Measurements from ENCODE around the gene CDC16. TPM values are rescaled to one million over a fixed set of nuclear protein-coding genes. Genes with fewer than 3 reads are reported as not detected.
"Not testable (repeated sequence)": the region's sequence is repeated elsewhere in the genome, so short reads cannot be mapped to it uniquely, and the experiment has no call there.

The CDC16 gene
- total RNA-seq, 1 experiment from 2014 or later: 61.1 TPM

DNA sequence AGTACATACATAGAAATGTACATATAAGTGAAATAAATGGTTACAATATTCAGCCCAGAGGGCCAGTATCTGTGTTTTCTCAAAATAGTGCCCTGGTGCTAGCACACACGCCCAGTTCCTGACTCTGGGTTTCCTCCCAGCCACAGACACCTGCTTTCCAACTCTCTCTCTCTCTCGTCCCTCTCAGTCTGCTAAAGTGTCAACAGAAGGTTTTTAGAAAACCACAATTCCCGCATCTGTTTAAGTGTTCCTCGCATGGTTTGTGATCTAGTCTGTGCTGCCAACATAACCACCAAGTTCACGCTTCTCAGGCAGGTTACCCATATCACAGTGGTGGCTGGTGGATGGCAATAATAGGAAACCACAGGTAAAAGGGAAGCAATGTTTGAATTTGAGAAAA is 28.9 kb downstream of the CDC16 start:
- Histone ChIP-seq H3K4me1 (ENCODE audit: insufficient read depth, low read length, poor library complexity, severe bottlenecking) (no peaks in the 10 kb centered on the region), H3K27ac (ENCODE audit: low read depth, low read length, poor library complexity, severe bottlenecking) (no peak overlapping the region), H3K27me3 (replicated peaks; ENCODE audit: insufficient read depth, low read depth, low read length, poor library complexity) (no peaks in the 10 kb centered on the region), H3K9me3 (ENCODE audit: low read depth, low read length, poor library complexity, severe bottlenecking) (no peaks in the 10 kb centered on the region), H3K4me3 (ENCODE audit: low read depth, low read length, poor library complexity, severe bottlenecking) (no peak overlapping the region), H3K36me3 (ENCODE audit: insufficient read depth, low read length, poor library complexity, severe bottlenecking) (peaks cover 82% of the 10 kb centered on the region)
- TF ChIP-seq, protein P1, sequence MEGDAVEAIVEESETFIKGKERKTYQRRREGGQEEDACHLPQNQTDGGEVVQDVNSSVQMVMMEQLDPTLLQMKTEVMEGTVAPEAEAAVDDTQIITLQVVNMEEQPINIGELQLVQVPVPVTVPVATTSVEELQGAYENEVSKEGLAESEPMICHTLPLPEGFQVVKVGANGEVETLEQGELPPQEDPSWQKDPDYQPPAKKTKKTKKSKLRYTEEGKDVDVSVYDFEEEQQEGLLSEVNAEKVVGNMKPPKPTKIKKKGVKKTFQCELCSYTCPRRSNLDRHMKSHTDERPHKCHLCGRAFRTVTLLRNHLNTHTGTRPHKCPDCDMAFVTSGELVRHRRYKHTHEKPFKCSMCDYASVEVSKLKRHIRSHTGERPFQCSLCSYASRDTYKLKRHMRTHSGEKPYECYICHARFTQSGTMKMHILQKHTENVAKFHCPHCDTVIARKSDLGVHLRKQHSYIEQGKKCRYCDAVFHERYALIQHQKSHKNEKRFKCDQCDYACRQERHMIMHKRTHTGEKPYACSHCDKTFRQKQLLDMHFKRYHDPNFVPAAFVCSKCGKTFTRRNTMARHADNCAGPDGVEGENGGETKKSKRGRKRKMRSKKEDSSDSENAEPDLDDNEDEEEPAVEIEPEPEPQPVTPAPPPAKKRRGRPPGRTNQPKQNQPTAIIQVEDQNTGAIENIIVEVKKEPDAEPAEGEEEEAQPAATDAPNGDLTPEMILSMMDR (conservative IDR thresholded peaks at IDR 0.05; ENCODE audit: low read depth, low read length): no peak
- no peak for TF ChIP-seq EZH2 (IDR thresholded peaks at IDR 0.05; ENCODE audit: borderline replicate concordance, low read depth, low read length, poor library complexity, severe bottlenecking)
- DNase-seq (ENCODE audit: low spot score): no peak
- POLR2A ChIA-PET (ENCODE audit: low non-redundant PET): no interaction called here
- intact Hi-C loops (cut with micrococcal nuclease; ENCODE audit: unreplicated experiment): no loop called here
- CTCF ChIA-PET: no interaction called here
- BruUV-seq (replicated peaks): no TSS peak

DNA sequence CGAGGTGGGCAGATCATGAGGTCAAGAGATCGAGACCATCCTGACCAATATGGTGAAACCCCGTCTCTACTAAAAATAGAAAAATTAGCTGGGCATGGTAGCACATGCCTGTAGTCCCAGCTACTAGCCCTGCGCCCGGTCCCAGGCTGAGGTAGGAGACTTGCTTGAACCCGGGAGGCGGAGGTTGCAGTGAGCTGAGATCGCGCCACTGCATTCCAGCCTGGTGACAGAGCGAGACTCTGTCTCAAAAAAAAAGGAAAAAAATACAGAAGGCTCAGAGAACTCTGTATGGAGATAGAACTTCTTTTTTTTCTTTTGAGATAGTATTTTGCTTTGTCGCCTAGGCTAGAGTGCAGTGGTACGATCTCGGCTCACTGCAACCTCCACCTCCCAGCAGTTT is 29.6 kb downstream of the CDC16 start:
- BruUV-seq (replicated peaks): not testable (repeated sequence)
- peaks cover 82% of the 10 kb centered on the region for H3K36me3 ChIP-seq (ENCODE audit: insufficient read depth, low read length, poor library complexity, severe bottlenecking)

DNA sequence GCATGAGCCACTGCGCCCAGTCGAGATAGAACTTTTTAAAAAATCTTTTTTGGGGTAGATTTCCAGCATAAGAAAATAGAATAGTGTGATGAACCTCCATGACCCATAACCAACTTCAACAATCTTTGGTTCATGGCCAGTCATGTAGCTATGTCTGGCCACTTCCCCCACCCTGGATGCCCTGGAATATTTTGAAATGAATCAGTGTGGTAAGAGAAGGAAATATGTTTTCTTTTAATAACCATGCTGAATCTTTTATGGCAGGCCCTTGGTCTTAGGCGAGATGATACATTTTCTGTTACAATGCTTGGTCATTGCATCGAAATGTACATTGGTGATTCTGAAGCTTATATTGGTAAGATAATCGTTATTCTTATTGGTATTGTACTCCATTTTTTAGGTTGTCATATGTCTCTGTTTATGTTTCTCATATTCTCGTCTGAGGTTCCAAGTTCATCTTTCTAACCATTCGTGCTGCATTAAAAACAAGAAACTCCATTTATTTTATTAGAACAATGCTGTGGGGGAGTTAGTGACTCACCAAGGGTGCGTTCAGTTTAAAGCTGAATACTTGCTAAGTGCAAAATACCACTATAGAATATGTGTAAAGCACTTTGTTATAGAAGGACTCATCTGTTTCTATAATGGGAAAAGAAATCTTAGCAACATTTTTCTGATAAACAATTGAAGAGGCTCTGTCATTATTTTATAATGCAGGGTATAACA is 30.4 kb downstream of the CDC16 start:
- intact Hi-C loops (cut with micrococcal nuclease; ENCODE audit: unreplicated experiment): no loop called here
- Histone ChIP-seq H3K4me1 (ENCODE audit: insufficient read depth, low read length, poor library complexity, severe bottlenecking) (no peaks in the 10 kb centered on the region), H3K36me3 (ENCODE audit: insufficient read depth, low read length, poor library complexity, severe bottlenecking) (peaks cover 78% of the 10 kb centered on the region), H3K9me3 (ENCODE audit: low read depth, low read length, poor library complexity, severe bottlenecking) (no peaks in the 10 kb centered on the region), H3K27ac (ENCODE audit: low read depth, low read length, poor library complexity, severe bottlenecking) (no peak overlapping the region), H3K27me3 (replicated peaks; ENCODE audit: insufficient read depth, low read depth, low read length, poor library complexity) (no peaks in the 10 kb centered on the region), H3K4me3 (ENCODE audit: low read depth, low read length, poor library complexity, severe bottlenecking) (no peak overlapping the region)
- POLR2A ChIA-PET (ENCODE audit: low non-redundant PET): no interaction called here
- BruUV-seq (replicated peaks): no TSS peak
- CTCF ChIA-PET: no interaction called here
- DNase-seq (ENCODE audit: low spot score): no peak
- TF ChIP-seq EZH2 (IDR thresholded peaks at IDR 0.05; ENCODE audit: borderline replicate concordance, low read depth, low read length, poor library complexity, severe bottlenecking): no peak

More for the DNA sequence above, 29.6 kb downstream of the CDC16 start:
- H3K4me3 ChIP-seq (ENCODE audit: low read depth, low read length, poor library complexity, severe bottlenecking); intact Hi-C loops (cut with micrococcal nuclease; ENCODE audit: unreplicated experiment); H3K27me3 ChIP-seq (replicated peaks; ENCODE audit: insufficient read depth, low read depth, low read length, poor library complexity); DNase-seq (ENCODE audit: low spot score); H3K9me3 ChIP-seq (ENCODE audit: low read depth, low read length, poor library complexity, severe bottlenecking); CTCF ChIA-PET; POLR2A ChIA-PET (ENCODE audit: low non-redundant PET); H3K27ac ChIP-seq (ENCODE audit: low read depth, low read length, poor library complexity, severe bottlenecking); H3K4me1 ChIP-seq (ENCODE audit: insufficient read depth, low read length, poor library complexity, severe bottlenecking): not testable (repeated sequence)

DNA sequence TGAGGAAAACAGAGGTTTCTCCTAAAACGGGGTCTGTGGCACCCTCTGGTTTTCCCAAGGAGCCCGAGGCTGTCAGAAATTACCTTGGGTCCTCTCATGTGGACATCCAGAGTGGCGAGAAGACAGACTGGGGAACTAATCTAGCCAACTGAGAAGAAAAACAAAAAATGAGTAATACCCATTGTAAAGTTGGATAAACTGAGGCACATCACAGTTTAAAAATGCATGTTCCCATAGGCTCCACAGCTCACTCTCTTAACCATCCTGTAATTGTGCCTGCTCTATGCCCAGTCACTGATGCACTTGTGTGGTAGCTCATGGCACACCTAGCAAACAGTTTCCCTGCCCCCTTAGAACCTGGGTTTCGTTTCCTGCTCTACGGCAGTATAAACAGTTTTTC is 31.5 kb downstream of the CDC16 start:
- intact Hi-C loops (cut with micrococcal nuclease; ENCODE audit: unreplicated experiment): no loop called here
- TF ChIP-seq, protein P1 (conservative IDR thresholded peaks at IDR 0.05; ENCODE audit: low read depth, low read length): no peak
- Histone ChIP-seq H3K27ac (ENCODE audit: low read depth, low read length, poor library complexity, severe bottlenecking) (no peak overlapping the region), H3K9me3 (ENCODE audit: low read depth, low read length, poor library complexity, severe bottlenecking) (no peaks in the 10 kb centered on the region), H3K36me3 (ENCODE audit: insufficient read depth, low read length, poor library complexity, severe bottlenecking) (peaks cover 66% of the 10 kb centered on the region), H3K4me1 (ENCODE audit: insufficient read depth, low read length, poor library complexity, severe bottlenecking) (no peaks in the 10 kb centered on the region), H3K27me3 (replicated peaks; ENCODE audit: insufficient read depth, low read depth, low read length, poor library complexity) (no peaks in the 10 kb centered on the region), H3K4me3 (ENCODE audit: low read depth, low read length, poor library complexity, severe bottlenecking) (no peak overlapping the region)
- no peak for DNase-seq (ENCODE audit: low spot score)
- no TSS peak for BruUV-seq (replicated peaks)
- CTCF ChIA-PET: no interaction called here
- POLR2A ChIA-PET (ENCODE audit: low non-redundant PET): no interaction called here

Data from A673 (cell line).